ENCODE results near the gene F13A1.

- TF ChIP-seq GATA2 (IDR thresholded peaks at IDR 0.05; ENCODE audit: low read depth, low read length) (no peak), GATA3 (IDR thresholded peaks at IDR 0.05; ENCODE audit: low read depth, low read length) (no peak)
These were observed 156.1 kb downstream of the F13A1 start for GRCh38 chr6:6164367-6164766.

Data from SH-SY5Y (cell line).